ENCODE measurements around the gene GAST. TPM values are rescaled to one million over a fixed set of nuclear protein-coding genes. Genes with fewer than 3 reads are reported as not detected.

The GAST gene
- total RNA-seq, 1 donor from 2014 or later = 119 TPM

GRCh38 chr17:41691031-41691777 lies 20.9 kb upstream of the GAST start:
- Mint-ChIP-seq H3K9me3 (no peaks in the 10 kb centered on the region), H3K4me3 (peak overlapping the region; percentile 97), H3K27ac (peak overlapping the region; percentile 98), H3K36me3 (peaks cover 35% of the 10 kb centered on the region), H3K27me3 (peaks cover 3% of the 10 kb centered on the region), H3K4me1 (ENCODE audit: unreplicated experiment) (peaks cover 16% of the 10 kb centered on the region)
- TF ChIP-seq CTCF (conservative IDR thresholded peaks at IDR 0.05) = no peak
- DNase-seq (ENCODE audit: extremely low spot score, unreplicated experiment) = no peak

- no peak for TF ChIP-seq CTCF (conservative IDR thresholded peaks at IDR 0.05)
- Mint-ChIP-seq H3K4me3 (peak overlapping the region; percentile 26), H3K9me3 (no peaks in the 10 kb centered on the region), H3K27me3 (peaks cover 3% of the 10 kb centered on the region), H3K4me1 (ENCODE audit: unreplicated experiment) (peaks cover 15% of the 10 kb centered on the region), H3K36me3 (peaks cover 35% of the 10 kb centered on the region), H3K27ac (peak overlapping the region; percentile 98)
- DNase-seq (ENCODE audit: extremely low spot score, unreplicated experiment) = no peak
Measured at GRCh38 chr17:41692722-41693521, 19.2 kb upstream of the GAST start.

- no peak overlapping the region for H3K4me3 Mint-ChIP-seq
- H3K4me1 Mint-ChIP-seq (ENCODE audit: unreplicated experiment) = peaks cover 8% of the 10 kb centered on the region
- DNase-seq (ENCODE audit: extremely low spot score, unreplicated experiment) = no peak
- peaks cover 28% of the 10 kb centered on the region for H3K36me3 Mint-ChIP-seq
- peak overlapping the region; percentile 50 for H3K27ac Mint-ChIP-seq
- H3K27me3 Mint-ChIP-seq = no peaks in the 10 kb centered on the region
- no peak for TF ChIP-seq CTCF (conservative IDR thresholded peaks at IDR 0.05)
- no peaks in the 10 kb centered on the region for H3K9me3 Mint-ChIP-seq
Measured at GRCh38 chr17:41695134-41695661, 16.9 kb upstream of the GAST start.

GRCh38 chr17:41695954-41696757 lies 16.0 kb upstream of the GAST start:
- H3K4me1 Mint-ChIP-seq (ENCODE audit: unreplicated experiment) = peaks cover 8% of the 10 kb centered on the region
- peak; percentile 94 for TF ChIP-seq CTCF (conservative IDR thresholded peaks at IDR 0.05)
- peaks cover 21% of the 10 kb centered on the region for H3K36me3 Mint-ChIP-seq
- peak overlapping the region; percentile 89 for H3K27ac Mint-ChIP-seq
- H3K27me3 Mint-ChIP-seq = no peaks in the 10 kb centered on the region
- peak; percentile 76 for DNase-seq (ENCODE audit: extremely low spot score, unreplicated experiment)
- peak overlapping the region; percentile 77 for H3K4me3 Mint-ChIP-seq
- H3K9me3 Mint-ChIP-seq = no peaks in the 10 kb centered on the region
